HCT116 (cell line): ENCODE results near the gene DIP2C. TPM values are rescaled to one million over a fixed set of nuclear protein-coding genes. Genes with fewer than 3 reads are reported as not detected.

Experiments used
- ATAC-seq: fragments of 200-7000 bp; cut with Tn5 transposase; 2 replicates; pipeline ENCODE4 v1.9.1; 2020; ENCODE audit warnings: mild to moderate bottlenecking, moderate library complexity
- BruUV-seq: library from RNA; stranded (reverse); fragments of 400-500 nt; replicated peaks from 2 replicates; lab custom pipeline; 2021; lab: Mats Ljungman, UMichigan
- CTCF ChIA-PET: fragments of 300-600 bp; sonication (Branson Sonifier 250); formaldehyde crosslinking; loops from one replicate; lab custom pipeline; 2021; ENCODE audit warnings: antibody characterized with exemption; lab: Charles Lee
- POLR2A ChIA-PET: fragments of 300-600, 350-600 bp; sonication (Branson Sonifier 250); formaldehyde crosslinking; loops from one replicate; lab custom pipeline; 2021; ENCODE audit warnings: antibody characterized with exemption; lab: Charles Lee
- RAD21 ChIA-PET, 2 experiments: fragments of 300-600 bp; sonication (Branson Sonifier 250); formaldehyde crosslinking; loops; one replicate each; lab custom pipeline; 2023; ENCODE audit warnings: low total read pairs in 2 of 2; ENCODE audit not compliant: uncharacterized antibody in 2 of 2, unreplicated experiment in 2 of 2, low non-redundant PET in 1 of 2; lab: Charles Lee
- DNase-seq: peaks from one replicate; pipeline ENCODE4 v3.0.0-alpha.2; 2010; ENCODE audit warnings: low read depth, low spot score
- H2AFZ ChIP-seq: fragments of 200-600 bp; shearing (Covaris generic), sonication (generic); 2 replicates; pipeline ENCODE4 v1.6.1; 2017; ENCODE audit warnings: low read depth, mixed run types, mixed read lengths, antibody characterized with exemption, low read length; ENCODE audit not compliant: poor library complexity, severe bottlenecking
- H3K27ac ChIP-seq: 2 replicates; pipeline ENCODE4 v1.5.1; 2012; ENCODE audit warnings: low read depth, low read length
- H3K27me3 ChIP-seq: fragments of 200-600 bp; sonication (generic); 2 replicates; pipeline ENCODE4 v1.6.1; 2016; ENCODE audit warnings: mixed run types, low read length, mixed read lengths; ENCODE audit not compliant: insufficient read depth
- H3K36me3 ChIP-seq, 2 experiments: fragments of 200-500 bp in 1 of 2; fragments of 200-600 bp in 1 of 2; sonication (Bioruptor generic) in 1 of 2; sonication (generic) in 1 of 2; 2 replicates each; pipeline versions ENCODE4 v1.5.1 to v1.6.1; 2014 to 2016; ENCODE audit warnings: low read length in 2 of 2, inconsistent platforms in 1 of 2, mixed read lengths in 1 of 2, mixed run types in 1 of 2; ENCODE audit not compliant: insufficient read depth in 2 of 2, control insufficient read depth in 1 of 2
- H3K4me1 ChIP-seq, 2 experiments: fragments of 200-600 bp in 1 of 2; sonication (generic) in 1 of 2; 2 replicates each; pipeline versions ENCODE4 v1.5.1 to v1.6.1; 2012 to 2017; ENCODE audit warnings: low read length in 2 of 2, inconsistent platforms in 1 of 2, mild to moderate bottlenecking in 1 of 2, mixed read lengths in 1 of 2, mixed run types in 1 of 2, moderate library complexity in 1 of 2; ENCODE audit not compliant: insufficient read depth in 2 of 2, control insufficient read depth in 1 of 2
- H3K4me2 ChIP-seq: fragments of 200-600 bp; sonication (generic); 2 replicates; pipeline ENCODE4 v1.6.1; 2017; ENCODE audit warnings: mixed run types, low read length, mixed read lengths
- H3K4me3 ChIP-seq, 2 experiments: fragments of 200-600 bp in 1 of 2; sonication (generic) in 1 of 2; replicated peaks in 1 of 2; 2 replicates each; pipeline ENCODE4 v1.5.1; 2011 to 2016; ENCODE audit warnings: low read length in 2 of 2, control low read depth in 1 of 2, low read depth in 1 of 2, mild to moderate bottlenecking in 1 of 2, mixed read lengths in 1 of 2, mixed run types in 1 of 2
- H3K79me2 ChIP-seq: fragments of 200-600 bp; sonication (generic); 2 replicates; pipeline ENCODE4 v1.6.1; 2017; ENCODE audit warnings: mild to moderate bottlenecking, mixed run types, low read length, moderate library complexity, mixed read lengths; ENCODE audit not compliant: insufficient read depth
- H3K9ac ChIP-seq: fragments of 200-600 bp; sonication (generic); 2 replicates; pipeline ENCODE4 v1.6.1; 2016; ENCODE audit warnings: low read length, mixed read lengths
- H3K9me2 ChIP-seq: fragments of 200-600 bp; sonication (generic), shearing (Covaris generic); 2 replicates; pipeline ENCODE4 v1.6.1; 2017; ENCODE audit warnings: mixed run types, mild to moderate bottlenecking, moderate library complexity; ENCODE audit not compliant: insufficient read depth
- H3K9me3 ChIP-seq, 2 experiments: fragments of 200-500 bp in 1 of 2; fragments of 200-600 bp in 1 of 2; sonication (Bioruptor generic) in 1 of 2; sonication (generic) in 1 of 2; 2 replicates each; pipeline ENCODE4 v1.6.1; 2014 to 2017; ENCODE audit warnings: low read length in 2 of 2, mixed read lengths in 2 of 2, inconsistent platforms in 1 of 2, low read depth in 1 of 2, mild to moderate bottlenecking in 1 of 2, mixed run types in 1 of 2, moderate library complexity in 1 of 2; ENCODE audit not compliant: control insufficient read depth in 1 of 2, insufficient read depth in 1 of 2
- H4K20me1 ChIP-seq: fragments of 200-600 bp; sonication (generic), shearing (Covaris generic); 2 replicates; pipeline ENCODE4 v1.6.1; 2017; ENCODE audit warnings: mixed run types, mild to moderate bottlenecking, moderate library complexity; ENCODE audit not compliant: insufficient read depth
- CBX3 ChIP-seq: IDR thresholded peaks from 2 replicates; pipeline ENCODE4 v1.6.1; 2012; ENCODE audit warnings: low read depth
- EZH2phosphoT487 ChIP-seq: fragments of 200-600 bp; IDR thresholded peaks from 2 replicates; pipeline ENCODE4 v1.6.1; 2018; ENCODE audit warnings: antibody characterized with exemption, borderline replicate concordance
- FOSL1 ChIP-seq: IDR thresholded peaks from 2 replicates; pipeline ENCODE4 v1.6.1; 2012; ENCODE audit warnings: low read depth
- RAD21 ChIP-seq: IDR thresholded peaks from 2 replicates; pipeline ENCODE4 v1.6.1; 2012; ENCODE audit warnings: low read depth, mild to moderate bottlenecking
- SIN3A ChIP-seq: IDR thresholded peaks from 2 replicates; pipeline ENCODE4 v1.6.1; 2012; ENCODE audit warnings: low read depth
- SP1 ChIP-seq: IDR thresholded peaks from 2 replicates; pipeline ENCODE4 v1.6.1; 2012; ENCODE audit warnings: low read depth
- SRF ChIP-seq: IDR thresholded peaks from 2 replicates; pipeline ENCODE4 v1.6.1; 2012; ENCODE audit warnings: low read depth
- TCF7L2 ChIP-seq: IDR thresholded peaks from 2 replicates; pipeline ENCODE4 v1.7.0; 2011; ENCODE audit warnings: borderline replicate concordance, inconsistent platforms; ENCODE audit not compliant: insufficient read depth, insufficient read length; ENCODE audit errors: extremely low read depth
- YY1 ChIP-seq: IDR thresholded peaks from 2 replicates; pipeline ENCODE4 v1.6.1; 2011; ENCODE audit warnings: low read length, low read depth, moderate library complexity, mild to moderate bottlenecking; ENCODE audit not compliant: insufficient replicate concordance; ENCODE audit errors: extremely low read depth
- ZFX ChIP-seq: fragments of 450-650 bp; IDR thresholded peaks from 2 replicates; pipeline ENCODE4 v1.6.1; 2017
- intact Hi-C: fragments of 100-400 bp; cut with micrococcal nuclease; formaldehyde crosslinking; loops from 2 replicates; pipeline ENCODE4 v1.10.0; 2022
- total RNA-seq: library from RNA; stranded (reverse); gene quantifications from one replicate; pipeline ENCODE4 v1.2.1, GENCODE V29; 2021; ENCODE audit not compliant: unreplicated experiment
- TF ChIP-seq, protein P1 (sequence below): IDR thresholded peaks from 2 replicates; pipeline ENCODE4 v1.6.1; 2012
- TF ChIP-seq, protein P2 (sequence below): IDR thresholded peaks from 2 replicates; pipeline ENCODE4 v1.6.1; 2012; ENCODE audit warnings: low read depth

The DIP2C gene
- total RNA-seq, 1 experiment from 2014 or later = 15.4 TPM

DNA sequence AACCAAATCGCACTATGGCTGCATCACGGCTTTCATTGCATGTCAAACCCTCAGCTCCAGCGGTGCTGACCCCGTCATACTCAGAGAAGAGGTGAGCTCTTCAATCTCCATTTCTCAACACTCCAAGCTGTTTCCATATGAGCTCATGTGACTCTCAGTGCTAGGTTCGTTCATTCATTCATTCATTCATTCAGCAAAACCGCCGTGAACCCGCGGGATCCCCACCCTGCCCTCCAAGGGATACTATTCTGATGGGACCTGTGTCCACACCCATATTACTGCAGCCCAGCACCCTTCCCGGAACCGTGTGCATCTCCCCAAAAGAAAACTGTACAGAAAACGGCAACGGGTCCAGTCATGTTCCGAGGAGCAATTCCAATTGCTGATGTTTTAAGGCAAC, 184.7 kb downstream of the DIP2C start:
- no peak for DNase-seq
- H3K4me2 ChIP-seq = no peak overlapping the region
- ChIA-PET POLR2A (no interaction called here), CTCF (no interaction called here), RAD21 (no interaction called here)
- BruUV-seq = no TSS peak
- H3K9me2 ChIP-seq = no peaks in the 10 kb centered on the region
- H3K79me2 ChIP-seq = no peaks in the 10 kb centered on the region
- no peaks in the 10 kb centered on the region for H3K36me3 ChIP-seq
- intact Hi-C loops = no loop called here
- no peaks in the 10 kb centered on the region for H3K9me3 ChIP-seq
- H3K27ac ChIP-seq = no peak overlapping the region
- H3K27me3 ChIP-seq = no peaks in the 10 kb centered on the region
- no peak overlapping the region for H3K4me3 ChIP-seq
- no peaks in the 10 kb centered on the region for H4K20me1 ChIP-seq
- no peak for ATAC-seq
- H2AFZ ChIP-seq = no peak overlapping the region
- no peaks in the 10 kb centered on the region for H3K4me1 ChIP-seq
- H3K9ac ChIP-seq = no peak overlapping the region
- no peak for TF ChIP-seq CBX3
- no peak for TF ChIP-seq ZFX
- TF ChIP-seq, protein P1, sequence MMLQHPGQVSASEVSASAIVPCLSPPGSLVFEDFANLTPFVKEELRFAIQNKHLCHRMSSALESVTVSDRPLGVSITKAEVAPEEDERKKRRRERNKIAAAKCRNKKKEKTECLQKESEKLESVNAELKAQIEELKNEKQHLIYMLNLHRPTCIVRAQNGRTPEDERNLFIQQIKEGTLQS = no peak
- TF ChIP-seq, protein P2, sequence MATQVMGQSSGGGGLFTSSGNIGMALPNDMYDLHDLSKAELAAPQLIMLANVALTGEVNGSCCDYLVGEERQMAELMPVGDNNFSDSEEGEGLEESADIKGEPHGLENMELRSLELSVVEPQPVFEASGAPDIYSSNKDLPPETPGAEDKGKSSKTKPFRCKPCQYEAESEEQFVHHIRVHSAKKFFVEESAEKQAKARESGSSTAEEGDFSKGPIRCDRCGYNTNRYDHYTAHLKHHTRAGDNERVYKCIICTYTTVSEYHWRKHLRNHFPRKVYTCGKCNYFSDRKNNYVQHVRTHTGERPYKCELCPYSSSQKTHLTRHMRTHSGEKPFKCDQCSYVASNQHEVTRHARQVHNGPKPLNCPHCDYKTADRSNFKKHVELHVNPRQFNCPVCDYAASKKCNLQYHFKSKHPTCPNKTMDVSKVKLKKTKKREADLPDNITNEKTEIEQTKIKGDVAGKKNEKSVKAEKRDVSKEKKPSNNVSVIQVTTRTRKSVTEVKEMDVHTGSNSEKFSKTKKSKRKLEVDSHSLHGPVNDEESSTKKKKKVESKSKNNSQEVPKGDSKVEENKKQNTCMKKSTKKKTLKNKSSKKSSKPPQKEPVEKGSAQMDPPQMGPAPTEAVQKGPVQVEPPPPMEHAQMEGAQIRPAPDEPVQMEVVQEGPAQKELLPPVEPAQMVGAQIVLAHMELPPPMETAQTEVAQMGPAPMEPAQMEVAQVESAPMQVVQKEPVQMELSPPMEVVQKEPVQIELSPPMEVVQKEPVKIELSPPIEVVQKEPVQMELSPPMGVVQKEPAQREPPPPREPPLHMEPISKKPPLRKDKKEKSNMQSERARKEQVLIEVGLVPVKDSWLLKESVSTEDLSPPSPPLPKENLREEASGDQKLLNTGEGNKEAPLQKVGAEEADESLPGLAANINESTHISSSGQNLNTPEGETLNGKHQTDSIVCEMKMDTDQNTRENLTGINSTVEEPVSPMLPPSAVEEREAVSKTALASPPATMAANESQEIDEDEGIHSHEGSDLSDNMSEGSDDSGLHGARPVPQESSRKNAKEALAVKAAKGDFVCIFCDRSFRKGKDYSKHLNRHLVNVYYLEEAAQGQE = no peak
- no peak for TF ChIP-seq SP1
- no peak for TF ChIP-seq TCF7L2
- no peak for TF ChIP-seq FOSL1
- no peak for TF ChIP-seq YY1
- no peak for TF ChIP-seq RAD21
- no peak for TF ChIP-seq SRF
- TF ChIP-seq EZH2phosphoT487 = no peak
- TF ChIP-seq SIN3A = no peak
- TF ChIP-seq, all 23 proteins: peak for 0
